ENCODE results near the gene GABRR3.

- TF ChIP-seq YY1 (IDR thresholded peaks at IDR 0.05; ENCODE audit: insufficient read depth, insufficient read length) (no peak), ZNF274 (IDR thresholded peaks at IDR 0.05; ENCODE audit: low read depth, low read length) (no peak)
Observed at GRCh38 chr3:97942801-97943546, 92.1 kb downstream of the GABRR3 start.
